Upper lobe of left lung (tissue), 6 donors: ENCODE results near the gene CDK15. TPM values are rescaled to one million over a fixed set of nuclear protein-coding genes. Genes with fewer than 3 reads are reported as not detected.

Source experiments
- ATAC-seq, 2 donors: fragments of 200-7000 bp; cut with Tn5 transposase; one replicate each; pipeline ENCODE4 v1.9.1; 2022; ENCODE audit warnings: mild to moderate bottlenecking in 2 of 2, moderate library complexity in 2 of 2; ENCODE audit not compliant: low FRiP score in 2 of 2
- DNase-seq, 2 donors: peaks; one replicate each; pipeline ENCODE4 v3.0.0-alpha.2; 2019 to 2020
- H3K27ac ChIP-seq, 4 donors: fragments of 200-600 bp; sonication (generic); one replicate each; pipeline ENCODE4 v1.5.1; 2016 to 2019
- H3K27me3 ChIP-seq, 4 donors: fragments of 200-600 bp; sonication (generic); one replicate each; pipeline ENCODE4 v1.5.1; 2017 to 2019
- H3K36me3 ChIP-seq, 4 donors: fragments of 200-600 bp; sonication (generic); one replicate each; pipeline ENCODE4 v1.5.1; 2016 to 2019
- H3K4me1 ChIP-seq, 4 donors: fragments of 200-600 bp; sonication (generic); one replicate each; pipeline ENCODE4 v1.5.1; 2018 to 2019
- H3K4me3 ChIP-seq, 4 donors: fragments of 200-600 bp; sonication (generic); one replicate each; pipeline ENCODE4 v1.5.1; 2017 to 2019; ENCODE audit warnings: mild to moderate bottlenecking in 2 of 4, moderate library complexity in 1 of 4
- H3K9me3 ChIP-seq, 4 donors: fragments of 200-600 bp; sonication (generic); one replicate each; pipeline ENCODE4 v1.5.1; 2018 to 2019
- EP300 ChIP-seq, 4 donors: sonication (generic); formaldehyde crosslinking; IDR thresholded peaks; one replicate each; pipeline ENCODE4 v1.5.1; 2017; ENCODE audit warnings: antibody characterized with exemption in 4 of 4, control low read depth in 2 of 4
- POLR2A ChIP-seq, 4 donors: fragments of 450-650 bp; IDR thresholded peaks; one replicate each; pipeline ENCODE4 v1.5.1; 2016 to 2017; ENCODE audit warnings: antibody characterized with exemption in 4 of 4, mild to moderate bottlenecking in 2 of 4
- POLR2AphosphoS5 ChIP-seq, 2 donors: sonication (generic); formaldehyde crosslinking; IDR thresholded peaks; one replicate each; pipeline ENCODE4 v1.5.1; 2017; ENCODE audit warnings: antibody characterized with exemption in 2 of 2
- WGBS, 2 donors: methylation state at CpG; one replicate each; pipeline ENCODE4 v1.1.5; 2017 to 2018; 5-methylcytosine and 5-hydroxymethylcytosine counted together
- total RNA-seq, 6 donors: library from RNA; depleted of rRNA in 4 of 6; stranded (reverse); fragments of >200 nt in 4 of 6; gene quantifications; one replicate each; pipeline versions ENCODE4 v1.1.0 to v1.2.1, GENCODE V29; 2016 to 2021
- TF ChIP-seq, protein P1 (sequence below), 6 experiments: fragments of 450-650 bp in 4 of 6; fragments of 200-600 bp in 2 of 6; sonication (generic) in 2 of 6; IDR thresholded peaks; one replicate each; pipeline ENCODE4 v1.5.1; 2016 to 2019; ENCODE audit warnings: antibody characterized with exemption in 6 of 6
- donor health status: DM: no; HTN: no; CAD: no; lungs with moderate emphysema.
- donor health status: DM: no; HTN: yes; CAD: no; lungs with severe emphysema.

CDK15 gene
- total RNA-seq, 6 donors from 2014 or later = 0.10 to 3.4 (median 1.3) TPM

DNA sequence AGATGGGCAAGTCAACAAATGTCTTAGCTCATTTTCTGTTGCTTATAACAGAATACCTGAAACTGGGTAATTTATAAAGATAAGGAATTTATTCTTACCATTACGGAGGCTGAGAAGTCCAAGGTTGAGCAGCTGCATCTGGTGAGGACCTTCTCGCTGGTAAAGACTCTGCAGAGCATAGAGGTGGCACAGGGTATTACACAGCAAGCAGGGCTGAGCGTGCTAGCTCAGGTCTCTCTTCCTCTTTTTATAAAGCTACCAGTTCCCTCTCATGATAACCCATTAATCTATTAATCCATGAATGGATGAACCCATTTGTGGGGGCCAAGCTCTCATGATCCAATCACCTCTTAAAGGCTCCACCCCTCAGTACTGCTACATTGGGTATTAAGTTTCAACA is 109.1 kb downstream of the CDK15 start:
- Histone ChIP-seq H3K4me3 (no peak overlapping the region), H3K9me3 (no peaks in the 10 kb centered on the region), H3K27ac (no peak overlapping the region), H3K27me3 (no peaks in the 10 kb centered on the region), H3K4me1 (no peaks in the 10 kb centered on the region), H3K36me3 (no peaks in the 10 kb centered on the region)
- DNase-seq (no peak), ATAC-seq (no peak)
- TF ChIP-seq EP300 (IDR thresholded peaks at IDR 0.05) (no peak), POLR2AphosphoS5 (IDR thresholded peaks at IDR 0.05) (no peak), POLR2A (IDR thresholded peaks at IDR 0.05) (no peak)
- TF ChIP-seq, protein P1, sequence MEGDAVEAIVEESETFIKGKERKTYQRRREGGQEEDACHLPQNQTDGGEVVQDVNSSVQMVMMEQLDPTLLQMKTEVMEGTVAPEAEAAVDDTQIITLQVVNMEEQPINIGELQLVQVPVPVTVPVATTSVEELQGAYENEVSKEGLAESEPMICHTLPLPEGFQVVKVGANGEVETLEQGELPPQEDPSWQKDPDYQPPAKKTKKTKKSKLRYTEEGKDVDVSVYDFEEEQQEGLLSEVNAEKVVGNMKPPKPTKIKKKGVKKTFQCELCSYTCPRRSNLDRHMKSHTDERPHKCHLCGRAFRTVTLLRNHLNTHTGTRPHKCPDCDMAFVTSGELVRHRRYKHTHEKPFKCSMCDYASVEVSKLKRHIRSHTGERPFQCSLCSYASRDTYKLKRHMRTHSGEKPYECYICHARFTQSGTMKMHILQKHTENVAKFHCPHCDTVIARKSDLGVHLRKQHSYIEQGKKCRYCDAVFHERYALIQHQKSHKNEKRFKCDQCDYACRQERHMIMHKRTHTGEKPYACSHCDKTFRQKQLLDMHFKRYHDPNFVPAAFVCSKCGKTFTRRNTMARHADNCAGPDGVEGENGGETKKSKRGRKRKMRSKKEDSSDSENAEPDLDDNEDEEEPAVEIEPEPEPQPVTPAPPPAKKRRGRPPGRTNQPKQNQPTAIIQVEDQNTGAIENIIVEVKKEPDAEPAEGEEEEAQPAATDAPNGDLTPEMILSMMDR (IDR thresholded peaks at IDR 0.05) = no peak
- WGBS, 2 donors = 89 to 91% methylated on average over 3 of the region's 3 CpGs

DNA sequence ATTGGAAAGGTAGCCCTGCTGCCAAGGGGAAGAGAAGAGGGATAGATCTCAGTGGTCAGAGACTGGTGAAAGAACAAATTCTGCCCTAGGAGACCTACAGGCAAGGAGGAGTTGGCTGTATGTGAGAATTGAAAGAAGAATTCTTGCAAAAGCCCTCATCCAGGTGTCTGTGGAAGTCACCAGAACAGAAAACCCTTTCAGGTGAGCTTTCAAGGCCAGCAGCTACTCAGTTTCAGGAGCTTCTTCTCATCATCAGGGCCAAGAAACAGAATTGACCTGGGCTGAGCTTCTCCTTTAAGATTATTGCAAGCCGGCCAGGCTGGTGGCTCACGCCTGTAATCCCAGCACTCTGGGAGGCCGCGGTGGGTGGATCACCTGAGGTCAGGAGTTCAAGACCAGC is 110.2 kb downstream of the CDK15 start:
- no peaks in the 10 kb centered on the region for H3K27me3 ChIP-seq
- no peak overlapping the region for H3K27ac ChIP-seq
- DNase-seq (no peak), ATAC-seq (no peak)
- TF ChIP-seq, protein P1 (IDR thresholded peaks at IDR 0.05) = no peak
- no peak for TF ChIP-seq POLR2AphosphoS5 (IDR thresholded peaks at IDR 0.05)
- TF ChIP-seq EP300 (IDR thresholded peaks at IDR 0.05) = no peak
- no peak for TF ChIP-seq POLR2A (IDR thresholded peaks at IDR 0.05)
- no peaks in the 10 kb centered on the region for H3K9me3 ChIP-seq
- no peaks in the 10 kb centered on the region for H3K4me1 ChIP-seq
- H3K36me3 ChIP-seq = no peaks in the 10 kb centered on the region
- no peak overlapping the region for H3K4me3 ChIP-seq
- WGBS, 2 donors = 95 to 98% methylated on average over 4 of the region's 4 CpGs

GRCh38 chr2:201918616-201919307 is 112.4 kb downstream of the CDK15 start:
- H3K4me3 ChIP-seq = no peak overlapping the region
- H3K36me3 ChIP-seq = no peaks in the 10 kb centered on the region
- no peaks in the 10 kb centered on the region for H3K4me1 ChIP-seq
- ATAC-seq (no peak), DNase-seq (no peak)
- no peak overlapping the region for H3K27ac ChIP-seq
- TF ChIP-seq EP300 (IDR thresholded peaks at IDR 0.05) (no peak), POLR2AphosphoS5 (IDR thresholded peaks at IDR 0.05) (no peak), POLR2A (IDR thresholded peaks at IDR 0.05) (no peak)
- TF ChIP-seq, protein P1 (IDR thresholded peaks at IDR 0.05) = no peak
- WGBS, 2 donors = 67 to 75% methylated on average over 9 to 10 of the region's 10 CpGs
- H3K9me3 ChIP-seq = no peaks in the 10 kb centered on the region
- H3K27me3 ChIP-seq = no peaks in the 10 kb centered on the region

DNA sequence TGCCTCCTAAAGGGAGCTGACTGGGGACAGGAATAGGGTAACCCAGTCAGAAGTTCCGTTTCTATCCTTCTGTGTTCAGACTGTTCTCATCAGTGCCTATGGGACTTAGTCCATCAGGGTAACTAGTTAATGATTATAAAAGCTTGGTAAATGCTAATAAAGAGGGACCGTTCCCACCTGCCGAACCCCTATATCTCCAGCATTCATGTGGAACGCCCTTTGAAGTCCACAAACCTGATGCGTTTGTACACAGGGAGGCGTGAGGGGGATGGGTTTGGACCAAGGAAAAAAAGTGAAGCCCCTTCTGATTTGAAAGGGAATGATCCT is 112.9 kb downstream of the CDK15 start:
- H3K36me3 ChIP-seq = no peaks in the 10 kb centered on the region
- DNase-seq (no peak), ATAC-seq (no peak)
- no peak overlapping the region for H3K27ac ChIP-seq
- H3K4me3 ChIP-seq = no peak overlapping the region
- no peaks in the 10 kb centered on the region for H3K9me3 ChIP-seq
- TF ChIP-seq POLR2AphosphoS5 (IDR thresholded peaks at IDR 0.05) (no peak), POLR2A (IDR thresholded peaks at IDR 0.05) (no peak), EP300 (IDR thresholded peaks at IDR 0.05) (no peak)
- TF ChIP-seq, protein P1 (IDR thresholded peaks at IDR 0.05) = no peak
- no peaks in the 10 kb centered on the region for H3K27me3 ChIP-seq
- no peaks in the 10 kb centered on the region for H3K4me1 ChIP-seq
- WGBS, 2 donors = 83 to 87% methylated on average over 6 of the region's 6 CpGs
